Tibial nerve (tissue), 4 donors: ENCODE results near the gene SNAPC5. TPM values are rescaled to one million over a fixed set of nuclear protein-coding genes. Genes with fewer than 3 reads are reported as not detected.

Source experiments
- DNase-seq, 2 donors: peaks; one replicate each; pipeline ENCODE4 v3.0.0-alpha.2; 2019; ENCODE audit warnings: low spot score in 2 of 2
- H3K27ac ChIP-seq, 4 donors: fragments of 200-600 bp; sonication (generic) in 3 of 4; one replicate each; pipeline ENCODE4 v1.5.1; 2017 to 2019; ENCODE audit warnings: mild to moderate bottlenecking in 1 of 4
- H3K27me3 ChIP-seq, 2 donors: fragments of 200-600 bp; sonication (generic) in 1 of 2; one replicate each; pipeline versions ENCODE4 v1.5.1 to v1.6.0; 2017 to 2019
- H3K36me3 ChIP-seq, 3 donors: fragments of 200-600 bp; sonication (generic); one replicate each; pipeline ENCODE4 v1.5.1; 2018 to 2019
- H3K4me1 ChIP-seq, 4 donors: fragments of 200-600 bp; sonication (generic) in 3 of 4; one replicate each; pipeline ENCODE4 v1.5.1; 2017 to 2019
- H3K4me3 ChIP-seq, 4 donors: fragments of 200-600 bp; sonication (generic) in 3 of 4; one replicate each; pipeline ENCODE4 v1.5.1; 2017 to 2019; ENCODE audit warnings: mild to moderate bottlenecking in 1 of 4, moderate library complexity in 1 of 4
- H3K9me3 ChIP-seq, 4 donors: fragments of 200-600 bp; sonication (generic) in 3 of 4; one replicate each; pipeline ENCODE4 v1.5.1; 2017 to 2019
- EP300 ChIP-seq, 2 donors: sonication (generic); formaldehyde crosslinking; IDR thresholded peaks; one replicate each; pipeline ENCODE4 v1.6.1; 2017; ENCODE audit warnings: antibody characterized with exemption in 2 of 2, mild to moderate bottlenecking in 1 of 2
- POLR2A ChIP-seq, 2 donors: fragments of 450-650 bp; IDR thresholded peaks; one replicate each; pipeline ENCODE4 v1.6.1; 2017; ENCODE audit warnings: antibody characterized with exemption in 2 of 2, mild to moderate bottlenecking in 2 of 2, moderate library complexity in 2 of 2
- WGBS, 2 donors: methylation state at CpG; one replicate each; pipeline ENCODE4 v1.1.5; 2018; 5-methylcytosine and 5-hydroxymethylcytosine counted together
- total RNA-seq, 4 donors: library from RNA; depleted of rRNA; stranded (reverse); fragments of >200 nt; gene quantifications; one replicate each; pipeline ENCODE4 v1.1.0, GENCODE V29; 2016
- TF ChIP-seq, protein P1 (sequence below), 5 experiments: fragments of 200-600 bp in 3 of 5; fragments of 450-650 bp in 2 of 5; sonication (generic) in 3 of 5; IDR thresholded peaks; one replicate each; pipeline ENCODE4 v1.5.1; 2016 to 2019; ENCODE audit warnings: antibody characterized with exemption in 5 of 5, mild to moderate bottlenecking in 3 of 5, moderate library complexity in 2 of 5

SNAPC5 gene
- total RNA-seq, 4 donors from 2014 or later: 12.7 to 25.8 (median 20.9) TPM

DNA sequence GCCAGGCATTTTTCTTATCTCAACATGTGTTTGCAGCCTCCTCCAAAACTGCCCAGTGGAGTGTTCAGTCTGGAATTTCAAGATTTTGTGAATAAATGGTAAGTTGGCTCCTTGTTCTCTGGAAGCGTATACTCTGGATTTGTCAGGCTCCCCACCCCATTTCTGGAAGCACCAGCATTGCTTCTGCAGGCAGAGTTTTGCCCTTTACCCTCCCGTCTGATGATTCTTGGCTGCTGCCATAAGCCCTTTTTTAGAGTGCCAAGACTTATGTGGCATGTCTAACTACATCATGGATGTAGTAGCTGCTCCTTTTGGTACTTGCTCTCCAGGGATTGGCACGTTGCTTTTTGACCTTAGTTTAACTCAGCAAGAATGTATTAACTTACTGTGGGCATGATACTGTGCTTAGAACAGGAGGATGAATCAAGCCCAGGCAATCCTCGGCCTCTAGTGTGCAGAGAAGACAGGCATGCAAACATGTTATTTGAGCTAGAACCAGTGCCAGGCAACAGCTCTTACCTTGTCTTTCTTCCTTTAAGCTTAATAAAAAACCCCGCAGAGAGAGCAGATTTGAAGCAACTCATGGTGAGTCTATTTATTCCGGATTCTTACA, 8.3 kb downstream of the SNAPC5 start:
- H3K36me3 ChIP-seq: peaks cover 0 to 89% (median 0%) of the 10 kb centered on the region in 3 donors
- H3K9me3 ChIP-seq: no peaks in the 10 kb centered on the region
- 69 to 74% methylated on average over 6 of the region's 6 CpGs for WGBS, 2 donors

DNA sequence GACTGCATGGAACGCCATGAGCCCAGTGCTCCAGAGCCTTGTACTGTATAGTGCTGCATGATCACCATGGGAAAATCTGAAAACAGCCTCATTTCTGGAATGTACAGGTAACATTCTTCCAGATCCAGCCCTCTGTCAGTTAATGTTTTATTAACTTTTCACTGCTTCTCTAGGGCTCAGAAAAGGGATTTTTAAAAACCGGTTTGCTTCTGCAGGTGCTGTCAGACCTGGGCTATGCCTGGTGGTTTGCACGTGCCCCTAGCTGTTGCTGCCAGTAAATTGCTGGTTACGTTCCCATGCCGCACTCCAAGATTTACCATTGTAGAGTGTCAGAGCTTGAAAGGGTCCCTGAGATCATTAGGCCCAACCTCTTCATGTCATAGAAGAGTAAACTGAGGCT, 9.0 kb downstream of the SNAPC5 start:
- no peak for TF ChIP-seq POLR2A (IDR thresholded peaks at IDR 0.05)
- no peak for TF ChIP-seq EP300 (IDR thresholded peaks at IDR 0.05)
- TF ChIP-seq, protein P1, sequence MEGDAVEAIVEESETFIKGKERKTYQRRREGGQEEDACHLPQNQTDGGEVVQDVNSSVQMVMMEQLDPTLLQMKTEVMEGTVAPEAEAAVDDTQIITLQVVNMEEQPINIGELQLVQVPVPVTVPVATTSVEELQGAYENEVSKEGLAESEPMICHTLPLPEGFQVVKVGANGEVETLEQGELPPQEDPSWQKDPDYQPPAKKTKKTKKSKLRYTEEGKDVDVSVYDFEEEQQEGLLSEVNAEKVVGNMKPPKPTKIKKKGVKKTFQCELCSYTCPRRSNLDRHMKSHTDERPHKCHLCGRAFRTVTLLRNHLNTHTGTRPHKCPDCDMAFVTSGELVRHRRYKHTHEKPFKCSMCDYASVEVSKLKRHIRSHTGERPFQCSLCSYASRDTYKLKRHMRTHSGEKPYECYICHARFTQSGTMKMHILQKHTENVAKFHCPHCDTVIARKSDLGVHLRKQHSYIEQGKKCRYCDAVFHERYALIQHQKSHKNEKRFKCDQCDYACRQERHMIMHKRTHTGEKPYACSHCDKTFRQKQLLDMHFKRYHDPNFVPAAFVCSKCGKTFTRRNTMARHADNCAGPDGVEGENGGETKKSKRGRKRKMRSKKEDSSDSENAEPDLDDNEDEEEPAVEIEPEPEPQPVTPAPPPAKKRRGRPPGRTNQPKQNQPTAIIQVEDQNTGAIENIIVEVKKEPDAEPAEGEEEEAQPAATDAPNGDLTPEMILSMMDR (IDR thresholded peaks at IDR 0.05): no peak
- Histone ChIP-seq H3K4me3 (no peak overlapping the region), H3K27me3 (no peaks in the 10 kb centered on the region), H3K27ac (no peak overlapping the region), H3K36me3 (peaks cover 0 to 85% (median 0%) of the 10 kb centered on the region in 3 donors), H3K4me1 (peaks cover 0 to under 1% (median 0%) of the 10 kb centered on the region in 4 donors), H3K9me3 (no peaks in the 10 kb centered on the region)
- WGBS, 2 donors: 89 to 91% methylated on average over 5 of the region's 5 CpGs
- DNase-seq: no peak

More for the DNA sequence above, 8.3 kb downstream of the SNAPC5 start:
- no peaks in the 10 kb centered on the region for H3K27me3 ChIP-seq
- no peak overlapping the region for H3K4me3 ChIP-seq
- H3K27ac ChIP-seq: no peak overlapping the region
- H3K4me1 ChIP-seq: peaks cover 0 to 8% (median 0%) of the 10 kb centered on the region in 4 donors
- TF ChIP-seq EP300 (IDR thresholded peaks at IDR 0.05) (no peak), POLR2A (IDR thresholded peaks at IDR 0.05) (no peak)
- TF ChIP-seq, protein P1 (IDR thresholded peaks at IDR 0.05): no peak
- no peak for DNase-seq

DNA sequence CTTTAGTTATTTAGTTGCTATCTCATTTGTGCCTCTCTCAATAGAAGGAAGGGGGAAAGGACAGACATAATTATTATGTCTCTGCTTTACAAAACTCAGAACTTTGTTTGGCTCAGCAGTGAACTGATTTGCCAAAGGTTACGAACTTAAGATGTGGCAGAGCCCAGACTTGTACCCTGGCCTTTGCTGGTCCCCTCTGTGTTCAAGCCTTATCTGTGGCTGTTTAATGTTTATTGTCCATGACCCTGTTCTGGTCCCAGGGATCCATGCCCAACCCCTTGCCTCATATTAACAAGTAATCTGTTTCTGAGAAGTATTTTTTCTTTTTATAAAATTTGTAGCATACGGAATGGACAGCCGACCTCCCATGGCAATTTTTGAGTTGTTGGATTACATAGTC, 10.7 kb downstream of the SNAPC5 start:
- Histone ChIP-seq H3K27me3 (no peaks in the 10 kb centered on the region), H3K27ac (no peak overlapping the region), H3K4me3 (no peak overlapping the region), H3K36me3 (peaks cover 0 to 84% (median 0%) of the 10 kb centered on the region in 3 donors), H3K4me1 (no peaks in the 10 kb centered on the region), H3K9me3 (no peaks in the 10 kb centered on the region)
- no peak for DNase-seq
- 86 to 97% methylated on average over 3 of the region's 3 CpGs for WGBS, 2 donors
- no peak for TF ChIP-seq POLR2A (IDR thresholded peaks at IDR 0.05)
- no peak for TF ChIP-seq EP300 (IDR thresholded peaks at IDR 0.05)

DNA sequence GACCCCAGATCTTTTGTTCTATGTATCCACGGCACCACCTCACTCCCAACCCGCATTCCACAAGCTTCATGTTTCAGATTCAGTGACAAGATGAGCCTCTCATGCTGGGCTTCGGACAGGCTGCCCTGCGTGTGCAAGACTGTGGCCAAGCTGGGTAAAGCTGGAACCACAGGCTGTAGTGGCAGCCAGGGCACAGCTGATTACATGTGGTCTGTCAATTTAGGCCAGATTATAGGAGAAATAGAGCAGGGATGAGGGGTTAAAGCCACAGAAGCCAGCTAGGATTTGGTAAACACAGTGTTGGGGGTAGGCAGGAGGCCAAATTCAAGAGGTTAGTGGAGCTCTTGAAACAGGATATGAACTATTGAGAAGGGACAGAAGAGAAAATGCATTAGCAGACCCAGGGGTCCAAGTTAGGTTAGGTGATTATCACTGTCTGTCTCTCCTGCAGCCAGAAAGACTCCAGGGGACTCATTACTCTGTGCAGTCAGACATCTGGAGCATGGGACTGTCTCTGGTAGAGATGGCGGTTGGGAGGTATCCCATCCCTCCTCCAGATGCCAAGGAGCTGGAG, 12.9 kb downstream of the SNAPC5 start:
- no peak for DNase-seq
- TF ChIP-seq EP300 (IDR thresholded peaks at IDR 0.05) (no peak), POLR2A (IDR thresholded peaks at IDR 0.05) (no peak)
- TF ChIP-seq, protein P1 (IDR thresholded peaks at IDR 0.05): no peak
- Histone ChIP-seq H3K9me3 (no peaks in the 10 kb centered on the region), H3K36me3 (peaks cover 0 to 72% (median 0%) of the 10 kb centered on the region in 3 donors), H3K27me3 (no peaks in the 10 kb centered on the region), H3K4me1 (no peaks in the 10 kb centered on the region), H3K27ac (no peak overlapping the region), H3K4me3 (no peak overlapping the region)
- WGBS, 2 donors: 86% methylated on average over 5 of the region's 5 CpGs

DNA sequence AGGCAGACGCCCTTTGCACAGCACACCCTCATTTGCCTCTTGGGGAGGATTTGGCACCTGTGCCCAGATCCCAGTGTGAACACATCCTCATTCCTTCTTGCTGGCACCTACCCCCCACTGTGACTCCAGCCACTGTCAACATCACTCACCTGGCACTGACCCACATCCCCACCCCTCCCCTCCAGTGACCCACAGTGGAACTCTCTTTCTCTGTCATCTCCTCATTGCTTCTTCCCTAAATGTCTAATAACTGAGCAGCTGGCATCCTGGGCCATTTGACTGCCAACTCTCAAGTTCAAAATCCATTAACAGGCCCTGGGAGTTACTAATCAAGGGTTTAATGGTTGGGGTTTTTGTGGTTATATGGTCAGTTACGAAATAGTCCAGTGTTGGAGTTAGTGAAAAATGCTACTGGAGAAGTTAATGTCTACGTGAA, 14.4 kb downstream of the SNAPC5 start:
- H3K27me3 ChIP-seq: no peaks in the 10 kb centered on the region
- TF ChIP-seq, protein P1 (IDR thresholded peaks at IDR 0.05): no peak
- TF ChIP-seq POLR2A (IDR thresholded peaks at IDR 0.05): no peak
- no peak for TF ChIP-seq EP300 (IDR thresholded peaks at IDR 0.05)
- H3K36me3 ChIP-seq: peaks cover 0 to 58% (median 0%) of the 10 kb centered on the region in 3 donors
- WGBS, 2 donors: 82 to 85% methylated on average over 3 of the region's 3 CpGs
- H3K27ac ChIP-seq: no peak overlapping the region
- DNase-seq: no peak
- H3K4me3 ChIP-seq: no peak overlapping the region
- H3K4me1 ChIP-seq: no peaks in the 10 kb centered on the region
- H3K9me3 ChIP-seq: no peaks in the 10 kb centered on the region
